ENCODE data around the gene CSDE1.
"Not testable (repeated sequence)": the region's sequence is repeated elsewhere in the genome, so short reads cannot be mapped to it uniquely, and the experiment has no call there.

Gene CSDE1

GRCh38 chr1:114757455-114758255, at the start of gene CSDE1:
CSDE1 (minus strand) TSS chr1:114757984; CDS start chr1:114739890, 18,094 bp downstream.
- peak; percentile 66 for DNase-seq

DNA sequence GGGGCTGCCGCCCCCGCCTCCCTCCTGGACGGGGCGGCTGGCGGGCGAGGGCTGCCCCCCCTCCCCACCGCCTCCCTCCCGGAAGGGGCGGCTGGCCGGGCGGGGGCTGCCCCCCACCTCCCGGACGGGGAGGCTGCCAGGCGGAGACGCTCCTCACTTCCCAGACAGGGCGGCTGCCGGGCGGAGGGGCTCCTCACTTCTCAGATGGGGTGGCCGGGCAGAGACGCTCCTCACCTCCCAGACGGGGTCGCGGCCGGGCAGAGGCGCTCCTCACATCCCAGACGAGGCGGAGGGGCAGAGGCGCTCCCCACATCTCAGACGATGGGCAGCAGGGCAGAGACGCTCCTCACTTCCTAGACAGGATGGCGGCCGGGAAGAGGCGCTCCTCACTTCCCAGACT, 46.7 kb upstream of the CSDE1 start:
- not testable (repeated sequence) for DNase-seq

DNA sequence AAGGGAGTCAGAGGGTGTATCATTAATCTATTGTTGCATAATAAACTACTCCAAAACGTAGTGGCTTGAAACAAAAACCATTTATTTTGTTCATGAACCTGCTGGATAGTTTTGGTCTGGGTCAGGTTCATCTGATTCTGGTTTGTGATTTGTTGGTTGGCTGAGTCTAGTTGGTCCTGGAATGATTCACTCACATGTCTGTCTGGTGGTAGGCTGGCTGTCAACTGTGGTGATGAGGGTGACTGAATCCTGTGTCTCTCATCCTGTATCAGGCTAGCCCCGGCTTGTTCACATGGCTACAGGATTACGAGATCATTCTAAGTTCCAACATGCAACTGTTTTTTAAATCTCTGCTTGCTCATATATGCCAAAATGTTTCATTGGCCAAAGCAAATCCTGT, 45.2 kb upstream of the CSDE1 start:
- DNase-seq = no peak

DNA sequence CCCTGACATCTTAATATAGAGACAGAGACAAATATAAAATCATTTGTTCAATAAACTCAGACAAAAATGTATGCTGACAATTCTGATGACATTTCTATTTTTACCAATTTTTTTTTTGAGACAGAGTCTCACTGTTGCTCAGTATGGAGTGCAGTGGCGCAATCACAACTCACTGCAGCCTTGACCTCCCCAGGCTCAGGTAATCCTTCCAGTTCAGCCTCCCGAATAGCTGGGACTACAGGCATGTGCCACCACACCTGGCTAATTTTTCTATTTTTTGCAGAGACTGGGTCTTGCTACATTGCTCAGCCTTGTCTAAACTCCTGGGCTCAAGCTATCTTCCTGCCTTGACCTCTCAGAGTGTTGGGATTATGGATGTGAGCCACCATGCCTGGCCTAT, 36.3 kb upstream of the CSDE1 start:
- DNase-seq = no peak

- DNase-seq = not testable (repeated sequence)
Observed at GRCh38 chr1:114790581-114790980, 32.8 kb upstream of the CSDE1 start.

DNA sequence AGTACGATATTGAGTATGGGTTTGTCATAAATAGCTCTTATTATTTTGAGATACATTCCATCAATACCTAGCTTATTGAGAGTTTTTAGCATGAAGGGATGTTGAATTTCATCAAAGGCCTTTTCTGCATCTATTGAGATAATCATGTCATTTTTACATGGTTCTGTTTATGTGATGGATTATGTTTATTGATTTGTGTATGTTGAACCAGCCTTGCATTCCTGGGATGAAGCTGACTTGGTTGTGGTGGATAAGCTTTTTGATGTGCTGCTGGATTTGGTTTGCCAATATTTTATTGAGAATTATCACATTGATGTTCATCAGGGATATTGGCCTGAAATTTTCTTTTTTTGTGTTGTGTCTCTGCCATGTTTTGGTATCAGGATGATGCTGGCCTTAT, 28.7 kb upstream of the CSDE1 start:
- DNase-seq = not testable (repeated sequence)

DNA sequence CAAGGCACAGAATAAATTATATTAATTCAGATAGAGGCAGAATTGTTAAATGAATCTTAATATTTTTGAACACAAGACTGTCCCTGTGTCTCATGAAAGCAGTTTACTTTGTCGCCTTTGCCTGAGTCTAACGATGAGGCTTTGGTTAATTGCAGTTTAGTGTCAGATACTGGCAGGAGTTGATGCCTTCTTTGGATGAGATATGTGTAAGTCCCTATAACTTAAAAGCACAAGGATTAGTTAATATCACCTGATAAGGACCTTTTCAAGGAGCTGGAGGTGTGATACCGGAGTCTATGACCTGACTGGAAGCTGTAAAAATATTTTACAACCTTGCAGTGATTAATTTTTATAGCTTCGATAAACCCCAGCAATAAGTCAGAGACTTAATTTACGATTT, 24.7 kb upstream of the CSDE1 start:
- no peak for DNase-seq

GRCh38 chr1:114780344-114781226, 22.8 kb upstream of the CSDE1 start, which contains the start of gene SIKE1:
SIKE1 (minus strand) TSS chr1:114780685; CDS start chr1:114780607, 78 bp downstream.
- DNase-seq = peak; percentile 69

DNA sequence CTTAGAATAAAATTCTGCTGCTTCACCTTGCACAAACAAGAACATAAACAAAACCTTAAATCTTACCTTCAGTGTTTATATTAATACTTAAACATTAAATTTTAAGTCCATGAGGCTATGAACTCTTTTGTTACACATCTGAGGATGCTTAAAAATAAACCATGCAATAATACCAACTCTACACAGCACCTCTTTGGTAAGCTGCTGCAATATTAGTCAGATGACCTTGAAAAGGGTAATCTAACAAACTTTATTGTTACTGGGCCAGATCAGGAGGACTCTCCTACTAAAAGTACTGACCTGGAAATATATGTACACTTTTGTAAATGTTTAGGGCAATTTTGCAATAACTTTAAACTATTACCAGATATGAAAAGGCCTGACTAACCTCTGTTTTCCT, 21.9 kb upstream of the CSDE1 start:
- no peak for DNase-seq

GRCh38 chr1:114776726-114777125, 18.9 kb upstream of the CSDE1 start:
- not testable (repeated sequence) for DNase-seq

DNA sequence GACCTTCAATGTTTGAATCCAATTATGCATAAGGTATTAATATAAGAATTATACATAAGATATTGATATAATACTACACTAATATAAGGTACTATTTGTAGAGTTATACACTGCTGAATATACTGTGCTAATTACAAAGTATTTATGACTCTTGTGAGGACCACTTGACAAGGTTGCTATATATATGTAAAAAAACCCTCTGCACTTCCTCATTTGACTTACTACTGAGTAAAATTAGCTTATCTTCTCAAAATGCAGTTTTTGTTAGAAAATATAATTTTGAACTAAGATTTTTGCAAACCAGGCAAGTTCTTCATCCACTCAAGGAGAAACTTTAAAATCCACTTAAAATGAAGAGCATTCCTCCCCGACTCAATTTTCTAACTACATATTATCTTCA, 14.2 kb upstream of the CSDE1 start:
- no peak for DNase-seq

DNA sequence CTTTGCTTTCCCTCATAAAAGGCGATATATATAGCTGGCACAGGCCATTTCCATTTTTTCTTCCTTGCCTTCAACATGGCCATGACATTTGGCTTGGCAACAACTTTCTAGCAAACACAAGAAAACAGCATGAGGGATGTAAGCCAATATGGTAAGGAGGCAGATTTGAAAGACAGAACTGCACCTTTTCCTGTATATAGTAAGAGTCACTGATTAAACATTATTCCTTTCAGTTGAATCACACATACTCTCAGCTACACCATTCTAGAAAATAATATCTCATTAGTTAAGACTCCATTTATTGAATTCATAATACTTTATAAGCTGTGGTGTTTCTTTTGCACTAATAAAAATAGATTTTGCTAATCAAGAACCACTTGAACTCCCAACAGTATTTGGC, 13.2 kb upstream of the CSDE1 start:
- no peak for DNase-seq

DNA sequence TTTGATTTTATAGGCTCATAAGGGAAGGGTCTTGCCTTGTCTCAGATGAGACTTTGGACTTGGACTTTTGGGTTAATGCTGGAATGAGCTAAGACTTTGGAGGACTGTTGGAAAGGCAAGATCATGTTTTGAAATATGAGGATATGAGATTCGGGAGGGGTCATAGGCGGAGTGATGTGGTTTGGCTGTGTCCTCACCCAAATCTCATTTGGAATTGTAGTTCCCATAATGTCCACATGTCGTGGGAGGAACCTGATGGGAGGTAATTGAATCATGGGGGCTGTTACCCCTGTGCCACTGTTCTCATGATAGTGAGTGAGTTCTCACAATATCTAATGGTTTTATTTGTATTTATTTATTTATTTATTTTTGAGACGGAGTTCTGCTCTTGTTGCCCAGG, 6.9 kb upstream of the CSDE1 start:
- no peak for DNase-seq

DNA sequence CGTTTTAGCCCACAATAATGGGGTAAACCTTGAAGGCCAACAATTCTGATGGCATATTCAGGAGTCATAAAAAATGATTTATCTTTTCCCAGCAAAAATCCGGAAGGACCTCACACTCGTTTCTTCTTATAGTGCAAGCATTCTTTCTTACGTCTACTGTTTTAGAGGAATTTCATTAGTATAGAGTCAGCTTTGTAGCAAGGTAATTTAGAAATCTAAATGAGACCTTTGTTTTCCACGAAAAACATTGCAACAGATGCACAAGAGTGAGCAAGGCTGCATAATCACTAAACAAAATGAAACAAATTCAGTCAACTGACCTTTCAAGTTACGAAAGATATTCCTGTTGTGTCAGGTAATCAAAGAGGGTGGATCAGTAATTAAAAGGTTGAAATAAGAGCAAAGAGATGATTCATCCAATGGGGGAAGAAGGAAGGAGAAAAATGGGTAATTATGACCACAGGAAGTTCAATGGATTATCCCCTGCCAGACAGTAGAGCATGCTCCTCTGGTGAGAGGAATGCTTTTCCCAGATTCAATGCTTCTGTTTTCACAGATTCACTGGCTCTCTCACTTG, 560 bp upstream of the CSDE1 start:
- DNase-seq = no peak

DNA sequence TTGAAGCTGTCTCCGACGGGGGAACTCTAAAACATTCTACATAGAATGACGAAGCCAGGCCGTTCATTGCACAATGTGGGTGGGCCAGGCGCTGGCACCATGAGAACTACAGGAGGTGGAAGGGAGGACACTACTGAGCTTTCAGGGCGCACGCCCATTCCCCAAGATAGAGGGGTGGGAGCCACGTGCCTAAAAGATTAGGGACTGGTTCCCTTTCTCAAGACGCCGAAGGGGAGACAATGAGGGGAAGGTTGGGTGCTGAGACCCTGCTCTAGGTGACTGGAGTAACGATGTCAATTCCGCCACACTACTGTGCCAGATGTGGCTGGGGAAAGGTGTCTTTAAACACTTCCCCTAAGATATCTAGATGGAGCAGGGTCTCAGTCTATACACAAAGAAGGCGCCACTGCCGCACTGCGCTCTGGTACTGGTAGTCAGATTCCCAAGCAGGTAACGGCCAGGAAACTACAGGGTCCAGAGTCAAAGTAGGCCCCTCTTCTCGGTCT, 782 bp downstream of the CSDE1 start:
- no peak for DNase-seq

- DNase-seq = no peak
Observed at GRCh38 chr1:114756009-114756892, 1.5 kb downstream of the CSDE1 start.

DNA sequence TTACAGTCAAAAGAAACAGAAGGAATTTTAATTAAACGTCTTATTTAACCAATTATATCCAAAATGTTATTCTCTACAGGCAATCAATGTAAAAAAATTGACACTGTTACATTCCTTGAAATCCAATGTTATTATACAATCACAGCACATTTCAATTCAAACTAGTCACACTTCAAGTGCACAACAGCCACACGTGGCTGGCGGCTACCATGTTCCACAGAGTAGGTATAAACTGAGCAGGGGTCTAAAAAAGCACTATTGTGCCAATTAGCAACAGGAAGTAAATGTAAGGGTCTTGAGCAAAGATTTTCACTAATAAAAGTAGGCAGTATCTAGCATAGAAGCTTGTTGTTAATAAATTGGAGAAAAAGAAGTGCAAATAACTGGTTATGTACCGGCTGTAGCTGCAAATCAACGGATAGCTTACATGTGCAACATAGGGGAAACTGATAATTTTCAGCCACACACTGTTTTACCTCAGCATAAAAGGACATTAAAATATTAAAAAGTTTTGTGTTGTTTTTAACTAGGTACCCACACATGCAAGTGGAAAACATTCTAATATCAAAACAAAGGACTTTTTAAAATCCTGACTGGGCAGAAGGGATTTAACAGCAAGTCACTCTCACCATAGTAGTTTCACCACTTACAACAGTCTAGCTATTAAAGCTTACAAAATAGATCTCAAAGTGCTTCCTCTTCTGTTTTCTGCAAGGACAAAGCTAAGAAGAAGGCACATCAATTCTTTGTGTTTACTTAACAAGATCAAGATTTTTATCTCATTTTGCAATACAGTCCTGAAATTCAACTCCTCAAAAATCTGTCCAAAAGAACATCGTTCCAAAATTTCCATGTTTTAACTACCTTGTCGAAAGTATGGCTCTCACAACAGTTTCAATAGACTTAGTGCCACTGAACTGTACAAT, 2.5 kb downstream of the CSDE1 start:
- no peak for DNase-seq

DNA sequence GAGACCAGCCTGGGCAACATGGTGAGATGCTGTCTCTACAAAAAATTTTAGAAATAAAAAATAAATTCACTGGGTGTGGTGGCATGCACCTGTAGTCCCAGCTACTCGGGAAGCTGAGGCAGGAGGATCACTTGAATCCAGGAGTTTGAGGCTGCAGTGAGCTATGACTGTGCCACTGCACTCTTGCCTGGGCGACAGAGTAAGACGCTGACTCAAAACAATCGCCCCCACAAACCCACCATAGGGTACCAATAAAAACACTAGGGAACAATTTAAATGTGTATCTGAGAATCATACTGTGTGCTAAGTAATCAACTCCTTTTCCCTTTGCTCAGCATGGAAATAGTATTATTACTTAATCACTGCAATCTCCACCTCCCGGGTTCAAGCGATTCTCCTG, 4.1 kb downstream of the CSDE1 start:
- not testable (repeated sequence) for DNase-seq

DNA sequence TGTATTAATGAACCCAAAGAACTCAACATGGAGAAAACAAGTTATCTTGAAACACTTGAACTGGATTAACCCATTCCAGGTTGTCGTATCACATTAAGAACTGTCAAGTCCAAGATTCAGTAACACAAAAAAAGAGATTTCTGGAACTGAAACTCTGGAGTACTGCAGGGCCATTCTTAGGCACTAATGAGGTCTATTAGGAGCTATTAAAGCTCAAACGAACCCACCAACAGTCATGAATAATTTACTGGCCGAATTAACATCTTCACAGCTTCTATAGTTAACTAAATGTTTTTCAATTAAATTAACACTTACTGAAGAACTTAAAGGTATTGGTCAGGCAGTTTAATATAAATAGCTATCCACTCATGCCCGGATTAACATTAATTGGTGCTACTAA, 4.6 kb downstream of the CSDE1 start:
- no peak for DNase-seq

- no peak for DNase-seq
Observed at GRCh38 chr1:114750780-114751179, 7.0 kb downstream of the CSDE1 start.

DNA sequence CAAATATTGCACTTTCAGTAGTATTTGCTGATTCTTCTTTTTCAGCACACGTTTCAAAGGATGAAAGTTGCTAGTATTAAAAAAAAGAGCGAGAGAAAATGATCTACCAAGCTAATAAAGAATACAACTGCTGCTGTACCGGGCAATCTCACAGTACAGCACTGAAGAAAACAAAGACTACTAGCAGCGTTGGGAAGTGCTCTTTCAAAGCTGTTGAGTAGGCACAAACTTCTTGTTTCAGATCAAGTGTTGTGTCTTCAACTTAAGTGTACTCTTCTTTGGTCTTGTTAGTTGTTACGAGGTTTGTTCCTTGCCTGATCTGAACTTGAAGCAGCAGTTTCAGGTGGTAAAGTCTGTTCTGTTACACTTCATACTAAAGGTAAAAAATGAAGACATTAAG, 7.9 kb downstream of the CSDE1 start:
- DNase-seq = no peak

All from NCI-H2081 treated with DMSO at 0.1 percent for 48 hours (cell line).